Stimulated activated CD4-positive, alpha-beta T cell treated with anti-CD3 and anti-CD28 coated beads, Interleukin-4, amount 100 ng/mL, for 48 hours (primary cell): ENCODE measurements around the gene SPOCK3.
"Not testable (repeated sequence)": the region's sequence is repeated elsewhere in the genome, so short reads cannot be mapped to it uniquely, and the experiment has no call there.

Experiments used
- DNase-seq, 2 donors: peaks; one replicate each; pipeline ENCODE4 v3.0.0-alpha.2; 2020; ENCODE audit warnings: low read depth in 2 of 2

The SPOCK3 gene

DNA sequence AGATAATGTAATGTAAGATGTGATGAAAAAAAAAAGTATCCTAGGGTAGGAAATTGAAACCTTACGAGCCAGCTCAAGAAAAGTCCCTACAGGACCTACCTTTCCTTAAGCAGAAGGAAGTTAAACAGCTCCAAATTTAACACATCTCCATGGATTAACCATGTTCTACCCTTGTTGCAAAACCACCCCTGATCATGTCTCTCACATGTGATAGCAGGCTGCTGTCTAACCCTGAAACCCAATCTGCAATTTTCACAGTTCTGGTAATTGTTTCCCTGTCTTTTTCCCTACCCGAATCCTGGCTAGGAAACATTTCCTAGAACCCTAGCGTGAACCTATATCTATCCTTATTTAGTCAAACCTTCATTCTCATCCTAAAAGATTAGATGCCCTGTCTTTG lies 198.9 kb downstream of the SPOCK3 start:
- no peak for DNase-seq

DNA sequence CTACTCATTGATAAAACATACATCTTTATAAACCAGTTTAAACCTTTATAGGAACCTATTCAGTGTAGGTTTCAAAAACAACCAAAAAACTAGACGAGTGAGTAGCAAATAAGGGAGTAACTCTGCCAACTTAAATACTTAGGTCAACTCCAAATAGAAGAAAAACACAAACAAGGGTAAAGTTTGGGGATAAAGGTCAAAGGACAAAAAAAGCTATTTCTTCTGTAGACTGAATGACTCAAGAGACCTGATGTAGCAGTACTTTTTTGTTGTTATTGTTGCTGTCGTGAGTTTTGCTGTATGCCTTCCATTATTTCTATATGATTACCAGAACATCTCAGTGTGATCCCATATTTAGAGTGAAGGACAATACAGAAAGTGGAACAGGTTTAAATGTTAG lies 199.3 kb downstream of the SPOCK3 start:
- no peak for DNase-seq

DNA sequence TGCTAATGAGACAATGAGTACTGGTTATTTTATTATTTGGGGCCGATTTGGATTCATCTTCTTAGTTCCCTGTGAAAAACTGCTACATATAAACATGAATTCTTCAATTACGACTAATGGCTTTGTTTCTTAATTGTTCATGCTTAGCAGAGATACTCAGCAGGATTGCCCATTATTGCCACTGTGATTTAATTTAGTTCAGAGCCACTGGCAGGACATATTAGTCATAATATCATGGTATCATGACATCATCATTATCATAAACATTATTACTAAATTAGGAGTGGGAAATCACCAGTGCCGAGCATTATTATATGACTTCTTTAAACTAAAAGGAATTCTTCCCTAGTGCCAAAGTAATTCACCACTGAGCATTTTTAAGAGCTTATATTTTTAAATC lies 201.4 kb downstream of the SPOCK3 start:
- DNase-seq: no peak

DNA sequence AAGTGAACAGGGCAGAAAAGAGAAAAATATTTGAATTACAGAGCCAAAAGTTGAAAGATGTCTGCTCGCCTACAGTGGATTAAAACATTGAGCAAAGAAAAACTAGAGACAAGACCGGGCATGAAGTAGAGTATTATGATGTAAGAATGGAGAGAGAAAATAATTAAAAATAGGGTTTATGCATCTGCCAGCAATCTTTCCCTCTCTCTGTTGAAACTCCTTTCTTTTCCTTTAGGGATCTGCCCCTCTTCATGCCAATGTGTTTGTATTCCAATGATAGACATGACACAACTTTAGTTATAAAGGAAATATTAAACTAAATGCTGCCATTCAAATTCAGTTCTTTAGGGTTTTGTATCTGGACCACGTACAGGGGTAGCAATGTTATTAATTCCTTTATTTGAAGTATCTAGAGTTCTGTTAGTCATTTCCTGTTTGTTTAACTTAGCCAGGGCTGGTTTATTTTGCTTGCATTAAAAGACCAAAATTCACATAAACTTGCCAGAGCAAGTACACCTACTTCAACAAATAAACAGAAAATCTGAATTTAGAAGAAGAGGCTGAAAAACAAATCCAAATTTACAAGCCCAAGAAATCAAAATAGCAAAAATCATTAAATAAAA lies 202.6 kb downstream of the SPOCK3 start:
- DNase-seq: no peak

DNA sequence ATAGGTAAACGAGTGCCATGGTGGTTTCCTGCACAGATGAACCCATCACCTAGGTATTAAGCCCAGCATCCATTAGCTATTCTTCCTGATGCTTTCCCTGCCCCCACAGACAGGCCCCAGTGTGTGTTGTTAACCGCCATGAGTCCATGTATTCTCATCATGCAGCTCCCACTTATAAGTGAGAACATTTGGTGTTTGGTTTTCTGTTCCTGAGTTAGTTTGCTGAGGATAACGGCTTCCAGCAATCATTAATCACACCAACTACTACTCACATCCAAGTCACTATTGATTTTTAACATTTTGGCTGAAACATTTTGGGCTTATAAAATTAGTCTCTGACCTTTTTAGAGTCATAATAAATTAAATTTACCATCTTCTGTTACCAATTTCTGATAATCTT lies 205.3 kb downstream of the SPOCK3 start:
- DNase-seq: no peak

DNA sequence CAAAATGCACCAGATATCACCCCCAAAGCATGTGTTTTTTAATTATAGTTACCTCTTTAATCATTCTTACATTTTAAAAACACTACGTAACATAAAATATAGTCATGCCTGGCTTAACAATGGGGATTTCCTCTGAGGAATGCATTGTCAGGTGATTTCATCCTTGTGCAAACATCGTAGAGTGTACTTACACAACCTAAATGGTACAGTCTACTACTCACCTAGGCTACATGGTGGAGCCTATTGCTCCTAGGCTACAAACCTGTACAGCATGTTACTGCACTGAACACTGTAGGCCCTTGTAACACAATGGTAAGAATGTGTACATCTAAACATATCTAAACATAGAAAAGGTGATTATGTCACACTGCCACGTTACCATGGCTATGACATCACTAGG lies 208.6 kb downstream of the SPOCK3 start:
- no peak for DNase-seq

DNA sequence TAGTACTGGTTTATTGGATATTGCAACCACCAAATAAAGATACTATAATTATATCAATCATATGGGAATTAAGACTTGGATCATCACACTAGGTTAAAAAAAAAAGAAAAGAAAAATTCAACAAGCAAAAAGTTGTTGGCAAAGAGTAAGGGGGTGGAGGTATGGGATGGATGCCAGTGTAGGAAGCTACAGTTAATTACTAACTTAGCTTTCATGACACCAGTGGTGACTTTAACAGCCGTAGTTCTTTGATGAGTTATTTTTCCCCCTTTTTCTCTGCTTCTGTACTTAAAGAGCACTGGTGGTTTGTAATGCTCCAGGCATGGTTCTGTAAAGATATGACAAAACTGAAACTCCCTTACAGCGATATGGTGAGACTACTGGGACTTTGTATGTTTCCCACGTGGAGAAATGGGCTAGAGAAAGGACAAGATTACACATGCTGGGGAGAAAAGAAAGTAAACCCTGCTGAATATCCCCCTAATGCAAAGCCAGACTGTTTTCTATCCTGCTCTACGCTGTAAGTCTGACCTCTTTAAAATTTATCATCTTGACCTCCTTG lies 210.8 kb downstream of the SPOCK3 start:
- DNase-seq: no peak

DNA sequence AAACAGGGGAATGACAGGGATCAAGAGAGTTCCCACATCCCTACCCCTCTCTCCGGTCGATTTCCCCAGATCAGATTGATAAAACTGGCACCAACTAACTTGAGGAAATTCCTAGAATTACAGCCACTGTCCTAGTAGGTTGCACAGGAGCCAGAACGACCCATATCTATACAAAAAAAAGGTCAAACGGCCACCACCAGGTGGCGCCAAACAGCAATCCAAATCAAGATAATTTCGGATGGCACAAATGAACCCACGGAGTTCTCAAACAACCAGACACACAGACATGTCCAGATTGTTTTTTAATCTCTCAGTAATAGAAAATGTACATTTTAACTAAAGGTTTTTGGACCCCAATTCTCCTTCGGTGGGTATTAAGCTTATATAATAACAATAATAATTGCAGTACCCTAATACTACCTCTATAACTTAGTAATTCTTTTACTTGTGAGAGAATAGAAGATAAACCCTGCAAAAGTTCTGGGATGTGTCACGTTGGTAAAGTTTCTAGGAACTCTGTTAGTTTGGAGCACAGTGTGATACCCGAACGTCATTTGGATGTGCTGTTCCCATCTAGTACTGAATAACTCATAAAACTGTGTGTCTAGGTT lies 212.6 kb downstream of the SPOCK3 start:
- peak; percentile 38 to 54 for DNase-seq

DNA sequence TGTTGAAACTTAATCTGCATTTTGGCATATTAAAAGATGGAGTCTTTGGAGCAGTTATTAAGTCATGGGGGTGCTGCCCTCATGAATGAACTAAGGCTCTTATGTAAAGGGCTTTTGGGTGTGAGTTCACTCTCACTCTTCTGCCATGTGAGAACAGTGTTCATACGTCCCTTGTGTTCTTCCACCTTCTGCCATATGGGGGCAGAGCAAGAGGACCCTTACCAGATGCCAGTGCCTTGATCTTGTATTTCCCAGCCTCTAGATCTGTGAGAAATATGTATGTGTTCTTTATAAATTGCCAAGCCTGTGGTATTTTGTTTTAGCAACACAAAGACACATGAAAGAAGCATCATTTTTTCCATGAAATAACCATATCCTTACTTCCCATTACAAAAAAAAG lies 213.9 kb downstream of the SPOCK3 start:
- DNase-seq: no peak

DNA sequence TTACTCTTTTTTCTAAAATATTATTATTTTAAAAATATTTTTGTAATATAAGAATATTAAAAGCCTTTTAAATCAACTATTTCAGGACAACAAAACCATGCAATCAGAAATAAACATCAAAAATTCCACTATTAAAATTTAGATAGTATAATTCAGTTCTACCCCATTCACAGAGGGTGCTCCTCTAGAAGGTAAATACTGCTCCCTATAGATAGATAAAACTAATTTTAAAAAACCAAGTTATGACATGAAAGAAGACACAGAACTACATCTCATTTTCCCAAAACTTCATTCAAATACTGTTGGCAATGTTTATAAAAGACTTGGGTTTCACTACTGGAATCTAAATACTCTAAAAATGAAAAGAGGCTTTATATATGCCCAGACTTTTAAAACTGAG lies 219.3 kb downstream of the SPOCK3 start:
- no peak for DNase-seq

DNA sequence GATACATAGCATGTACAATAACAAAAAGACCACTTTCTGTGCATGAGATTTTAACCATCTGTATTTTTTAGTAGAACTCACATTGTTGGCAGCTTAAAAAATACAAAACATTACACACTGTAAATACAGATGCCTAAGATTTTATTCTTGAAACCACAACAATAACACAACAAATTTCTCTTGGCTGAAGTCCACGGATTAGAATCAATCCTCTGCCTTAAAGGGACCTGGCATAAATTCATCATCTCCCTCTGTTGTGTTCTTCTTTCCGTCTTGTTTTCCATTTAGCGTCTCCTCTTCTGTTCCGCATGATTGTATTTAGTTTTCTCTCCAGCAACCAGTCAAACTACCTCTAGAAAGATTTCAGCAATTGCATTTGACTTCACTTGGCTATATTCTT lies 231.0 kb downstream of the SPOCK3 start:
- DNase-seq: no peak

DNA sequence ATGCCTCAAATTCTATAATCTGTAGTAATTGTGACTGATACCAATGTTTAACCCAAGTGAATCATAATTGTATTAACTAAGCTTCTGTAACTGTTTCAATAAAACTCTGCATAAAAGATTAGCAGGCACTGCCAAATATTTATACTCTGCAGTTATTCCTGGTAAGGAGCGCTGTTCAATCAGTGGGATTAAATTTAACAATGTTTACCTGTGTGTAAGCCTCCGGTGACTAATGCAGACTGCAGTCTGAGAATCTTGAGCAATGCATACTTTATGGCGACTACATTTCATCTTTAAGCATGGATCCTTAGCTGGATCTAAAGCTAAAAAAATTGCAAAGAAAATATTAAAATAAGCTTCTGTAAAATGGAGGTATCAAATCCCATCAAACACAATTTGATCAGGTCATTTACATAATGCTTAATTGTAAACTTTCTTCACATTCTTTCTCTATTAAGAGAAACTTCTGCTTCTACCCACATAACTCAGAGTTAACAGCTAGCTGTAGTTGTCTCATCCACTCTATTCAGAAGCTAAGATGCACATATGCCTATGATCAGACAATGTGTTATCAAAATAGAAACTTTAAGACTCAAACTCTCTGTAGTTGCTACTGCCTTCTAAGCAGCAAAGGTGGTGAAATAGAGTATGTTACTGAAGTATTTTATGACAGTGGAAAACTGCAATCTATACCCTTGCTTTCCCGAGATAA lies 234.0 kb downstream of the SPOCK3 start:
- DNase-seq: no peak

DNA sequence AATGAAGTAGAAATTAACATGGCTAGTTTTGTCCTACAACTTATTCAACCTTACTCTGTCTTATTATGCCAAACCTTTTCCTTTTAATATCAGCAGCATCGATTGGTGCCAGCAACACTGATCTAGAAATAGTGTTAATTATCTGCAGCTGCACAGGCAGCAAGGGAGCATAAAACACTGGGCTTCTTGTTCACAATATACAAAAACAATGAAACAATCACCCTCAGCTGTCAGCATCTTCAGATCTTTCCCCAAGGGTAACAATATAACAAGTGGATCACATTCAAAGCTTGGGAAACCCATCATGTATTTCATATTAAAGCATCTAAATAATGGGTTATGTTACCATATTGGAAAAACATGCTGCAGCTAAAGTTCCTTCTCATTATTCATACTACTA lies 238.1 kb downstream of the SPOCK3 start:
- DNase-seq: no peak

DNA sequence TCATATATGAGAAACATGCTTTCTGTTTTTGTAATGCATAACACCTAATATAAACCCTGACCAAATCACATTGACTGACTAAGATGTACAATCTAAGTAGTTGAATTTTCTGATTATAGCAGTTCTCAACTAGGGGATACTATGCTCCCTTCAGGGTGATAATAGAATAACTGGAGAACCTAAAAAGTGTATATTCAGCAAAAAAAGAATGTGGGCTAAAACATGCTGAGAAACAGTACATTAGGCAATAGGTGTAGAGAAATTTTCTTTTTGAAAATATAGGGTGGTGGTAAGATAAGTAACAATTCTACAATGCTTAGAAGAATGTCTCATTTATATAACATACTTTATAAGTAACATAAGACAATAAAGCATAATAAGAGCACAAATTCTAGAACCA lies 239.6 kb downstream of the SPOCK3 start:
- DNase-seq: no peak

DNA sequence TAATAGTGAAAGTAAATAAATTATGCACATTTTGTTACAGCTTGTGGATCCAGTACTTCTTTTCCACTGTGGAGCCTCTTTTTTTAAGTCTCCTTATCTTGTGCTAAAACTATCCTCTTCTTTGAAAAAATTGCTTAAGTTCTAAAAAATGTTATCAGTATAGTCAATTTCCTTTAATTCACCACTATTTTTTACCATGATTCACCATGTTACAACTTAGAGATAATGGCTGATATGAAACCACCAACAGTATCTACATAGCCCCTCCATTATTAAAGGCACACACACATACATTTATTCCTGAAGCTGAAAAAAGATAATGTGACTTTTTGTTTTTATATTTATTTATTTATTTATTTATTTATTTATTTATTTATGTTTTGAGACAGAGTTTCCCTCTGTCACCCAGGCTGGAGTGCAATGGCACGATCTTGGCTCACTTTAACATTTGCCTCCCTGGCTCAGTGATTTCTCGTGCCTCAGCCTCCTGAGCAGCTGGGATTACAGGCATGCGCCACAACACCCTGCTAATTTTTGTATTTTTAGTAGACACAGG lies 243.2 kb downstream of the SPOCK3 start:
- no peak for DNase-seq

DNA sequence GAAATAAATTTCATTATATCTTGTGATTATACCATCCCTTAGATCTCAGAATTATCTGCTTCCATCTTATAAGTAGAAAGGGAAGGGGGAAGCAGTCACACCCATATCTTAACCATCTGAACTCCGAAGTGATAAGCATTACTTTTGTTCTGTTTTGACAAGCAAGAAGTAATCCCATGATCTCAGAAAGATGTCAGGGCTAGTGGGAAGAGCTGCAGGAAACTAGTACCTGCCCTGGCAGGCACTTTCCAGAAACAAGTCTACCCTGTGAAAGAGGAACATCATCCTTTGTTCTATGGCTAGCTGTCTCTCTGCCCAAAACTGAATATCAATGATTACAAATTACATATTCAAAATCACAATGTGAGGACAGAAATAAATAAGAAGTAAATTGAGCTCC lies 244.4 kb downstream of the SPOCK3 start:
- no peak for DNase-seq

DNA sequence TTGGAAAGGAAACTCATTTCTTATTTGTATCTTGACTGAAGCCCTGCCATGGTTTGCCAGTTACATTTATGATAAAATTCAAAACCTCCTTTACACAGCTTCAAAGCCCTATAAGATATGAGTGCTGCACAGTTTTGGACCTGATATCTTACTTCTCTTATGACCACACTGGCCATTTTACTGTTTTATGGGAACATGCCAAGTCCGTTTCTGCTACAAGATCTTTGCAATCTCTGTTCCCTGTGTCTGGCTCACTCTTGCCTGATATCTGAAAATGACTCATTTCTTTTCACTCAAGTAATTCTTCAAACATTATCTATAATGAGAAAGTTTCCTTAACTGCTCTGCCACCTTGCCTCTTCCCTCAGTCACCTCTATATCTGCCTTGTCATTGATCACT lies 247.3 kb downstream of the SPOCK3 start:
- DNase-seq: no peak

DNA sequence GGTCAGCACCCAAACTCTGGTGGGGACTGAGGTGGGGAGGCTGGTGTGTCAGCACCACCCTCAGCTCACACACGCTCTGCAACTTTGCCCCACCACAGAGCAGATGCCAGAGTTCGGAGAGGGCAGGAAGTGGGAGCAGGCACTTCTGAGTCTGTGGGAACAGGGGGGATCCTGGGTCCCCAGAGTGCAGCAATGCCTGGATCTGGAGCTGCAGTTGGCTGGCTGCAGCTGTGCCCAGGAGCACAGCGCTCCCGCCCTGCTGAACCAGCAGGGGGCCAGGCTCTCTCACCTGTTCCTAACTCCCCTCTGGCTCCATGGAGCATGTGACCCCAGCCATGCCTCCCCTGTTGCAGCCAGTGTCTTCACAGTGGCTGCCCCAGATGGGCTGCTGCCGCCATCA lies 252.4 kb downstream of the SPOCK3 start:
- DNase-seq: no peak

DNA sequence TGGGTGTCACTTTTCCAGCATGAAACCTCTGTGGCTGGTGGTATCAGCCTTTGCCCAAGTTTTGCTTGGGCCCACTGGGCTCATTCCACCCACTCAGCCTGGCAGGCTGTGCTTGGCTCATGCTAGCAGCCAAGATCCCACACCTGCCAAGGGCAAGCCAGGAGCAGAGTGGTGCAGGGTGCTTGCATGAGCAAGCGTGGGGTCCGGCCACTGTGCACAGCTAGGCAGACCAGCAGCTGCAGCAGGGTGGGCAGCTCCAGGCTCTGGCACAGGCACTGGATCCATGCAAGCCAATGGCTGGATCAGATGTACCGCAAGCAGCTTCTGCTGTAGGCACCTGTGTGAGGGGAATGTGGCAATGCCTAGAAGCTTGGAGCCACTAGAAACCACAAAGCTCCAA lies 253.9 kb downstream of the SPOCK3 start:
- DNase-seq: no peak

DNA sequence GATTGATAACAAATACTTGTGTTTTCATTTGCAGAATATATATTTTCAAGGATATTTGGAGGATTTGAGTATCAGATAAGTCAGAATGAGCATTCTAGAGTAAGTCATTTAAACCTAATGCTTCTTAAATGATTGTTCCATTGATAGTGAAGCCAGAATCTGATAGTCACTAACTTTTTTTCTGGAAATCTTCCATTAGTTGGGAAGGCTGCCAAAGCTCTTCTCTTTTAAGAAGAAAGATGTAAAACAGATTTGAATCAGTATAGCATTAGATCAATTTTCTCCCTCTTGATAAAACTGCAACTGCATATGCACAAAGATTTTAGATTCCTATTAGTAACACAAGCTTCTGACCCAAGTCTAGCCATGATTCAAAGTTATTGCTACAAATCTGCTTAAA lies 256.7 kb downstream of the SPOCK3 start:
- DNase-seq: no peak

DNA sequence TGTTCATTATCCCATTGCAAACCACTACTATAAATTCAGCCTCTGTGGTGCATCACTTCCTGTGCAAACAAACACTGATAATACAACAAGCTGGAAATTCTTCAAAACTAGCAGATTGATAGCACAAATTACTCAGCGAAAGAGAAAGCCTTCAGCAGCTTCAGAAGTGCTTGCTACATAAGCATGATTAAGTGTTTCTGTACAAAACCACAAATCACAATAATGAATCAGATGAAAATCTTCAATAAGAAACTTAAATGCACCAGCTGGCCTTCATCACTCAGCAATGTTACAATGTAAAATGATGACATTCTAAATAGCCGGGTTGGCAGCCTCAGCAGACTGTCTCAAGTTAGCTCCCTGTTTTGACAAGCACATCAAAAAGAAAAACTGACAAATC lies 262.2 kb downstream of the SPOCK3 start:
- no peak for DNase-seq

DNA sequence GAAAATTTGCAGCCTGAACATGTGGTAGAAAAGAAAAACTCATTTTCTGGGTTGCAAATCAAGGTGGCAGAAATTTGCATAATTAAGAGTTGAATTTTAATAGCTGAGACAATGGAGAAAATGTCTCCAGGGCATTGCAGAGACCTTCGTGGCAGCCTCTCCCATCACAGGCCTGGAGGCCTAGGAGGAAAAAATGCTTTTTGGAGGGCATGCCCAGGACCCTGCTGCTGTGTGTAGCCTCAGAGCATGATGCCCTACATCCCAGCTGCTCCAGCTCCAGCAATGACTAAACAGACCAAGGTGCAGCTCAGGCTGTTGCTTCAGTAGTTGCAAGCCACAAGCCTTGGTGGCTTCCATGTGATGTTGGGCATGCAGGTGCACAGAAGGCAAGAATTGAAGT lies 266.1 kb downstream of the SPOCK3 start:
- DNase-seq: not testable (repeated sequence)

DNA sequence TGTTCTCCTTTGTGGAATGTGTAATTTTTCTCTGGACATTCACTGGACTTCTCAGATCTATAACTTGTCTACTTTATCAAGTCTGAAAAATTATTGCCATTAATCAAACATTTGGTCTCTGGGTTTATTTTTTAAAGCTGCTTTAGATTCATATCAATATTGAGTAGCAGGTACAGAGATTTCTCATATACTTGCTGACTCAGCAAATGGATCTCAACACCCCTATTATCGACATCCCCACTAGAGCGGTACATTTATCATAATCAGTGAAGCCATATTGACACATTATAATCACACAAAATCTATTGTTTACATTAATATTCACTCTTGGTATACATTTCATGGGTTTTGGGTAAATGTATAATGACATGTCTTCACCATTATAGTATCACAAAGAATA lies 268.7 kb downstream of the SPOCK3 start:
- DNase-seq: no peak
